ENCODE measurements around the gene GTF2B. TPM values are rescaled to one million over a fixed set of nuclear protein-coding genes. Genes with fewer than 3 reads are reported as not detected.
"Not testable (repeated sequence)": the region's sequence is repeated elsewhere in the genome, so short reads cannot be mapped to it uniquely, and the experiment has no call there.

Gene GTF2B
- total RNA-seq, 1 donor: 36.7 TPM

DNA sequence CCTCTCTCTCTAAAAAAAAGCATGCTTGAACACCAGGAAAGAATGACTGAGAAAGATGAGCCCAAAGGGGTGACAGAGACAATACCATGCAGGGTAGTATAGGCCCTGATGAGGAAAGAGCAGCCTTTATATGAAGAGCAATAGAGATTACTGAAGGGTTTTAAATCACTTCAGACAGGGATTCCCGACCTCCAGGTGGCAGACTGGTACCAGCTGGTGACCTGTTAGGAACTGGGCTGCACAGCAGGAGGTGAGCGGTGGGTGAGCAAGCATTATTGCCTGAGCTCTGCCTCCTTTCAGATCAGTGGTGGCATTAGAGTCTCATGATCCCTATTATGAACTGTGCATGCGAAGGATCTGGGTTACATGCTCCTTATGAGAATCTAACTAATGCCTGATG lies 30.8 kb upstream of the GTF2B start:
- no peak for DNase-seq (ENCODE audit: low read depth)

DNA sequence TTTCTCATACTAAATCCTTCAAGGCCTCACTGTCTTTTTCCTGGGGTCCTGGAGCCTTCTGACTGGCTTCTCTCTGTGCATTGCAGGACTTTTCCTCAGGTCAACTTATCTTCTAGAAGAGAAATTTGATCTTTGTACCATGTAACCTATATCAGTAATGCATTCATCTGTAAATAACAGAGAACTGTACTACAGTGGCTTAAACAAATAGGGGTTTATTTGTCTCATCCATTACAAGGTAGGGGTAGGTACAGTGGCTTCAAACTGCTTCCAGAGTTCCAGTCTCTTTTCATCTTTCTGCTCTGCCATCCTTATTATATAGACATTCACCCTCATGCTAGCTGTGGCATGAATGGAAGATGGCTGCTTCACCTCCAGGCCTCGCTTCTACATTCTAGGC lies 29.5 kb upstream of the GTF2B start:
- no peak for DNase-seq (ENCODE audit: low read depth)
- TF ChIP-seq, protein P1, sequence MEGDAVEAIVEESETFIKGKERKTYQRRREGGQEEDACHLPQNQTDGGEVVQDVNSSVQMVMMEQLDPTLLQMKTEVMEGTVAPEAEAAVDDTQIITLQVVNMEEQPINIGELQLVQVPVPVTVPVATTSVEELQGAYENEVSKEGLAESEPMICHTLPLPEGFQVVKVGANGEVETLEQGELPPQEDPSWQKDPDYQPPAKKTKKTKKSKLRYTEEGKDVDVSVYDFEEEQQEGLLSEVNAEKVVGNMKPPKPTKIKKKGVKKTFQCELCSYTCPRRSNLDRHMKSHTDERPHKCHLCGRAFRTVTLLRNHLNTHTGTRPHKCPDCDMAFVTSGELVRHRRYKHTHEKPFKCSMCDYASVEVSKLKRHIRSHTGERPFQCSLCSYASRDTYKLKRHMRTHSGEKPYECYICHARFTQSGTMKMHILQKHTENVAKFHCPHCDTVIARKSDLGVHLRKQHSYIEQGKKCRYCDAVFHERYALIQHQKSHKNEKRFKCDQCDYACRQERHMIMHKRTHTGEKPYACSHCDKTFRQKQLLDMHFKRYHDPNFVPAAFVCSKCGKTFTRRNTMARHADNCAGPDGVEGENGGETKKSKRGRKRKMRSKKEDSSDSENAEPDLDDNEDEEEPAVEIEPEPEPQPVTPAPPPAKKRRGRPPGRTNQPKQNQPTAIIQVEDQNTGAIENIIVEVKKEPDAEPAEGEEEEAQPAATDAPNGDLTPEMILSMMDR (IDR thresholded peaks at IDR 0.05; ENCODE audit: insufficient read depth, low read length): no peak
- no peak overlapping the region for H3K4me3 ChIP-seq (ENCODE audit: low read depth, low read length)

More for the DNA sequence above, 30.8 kb upstream of the GTF2B start:
- no peak overlapping the region for H3K4me3 ChIP-seq (ENCODE audit: low read depth, low read length)
- TF ChIP-seq, protein P1 (IDR thresholded peaks at IDR 0.05; ENCODE audit: insufficient read depth, low read length): no peak

DNA sequence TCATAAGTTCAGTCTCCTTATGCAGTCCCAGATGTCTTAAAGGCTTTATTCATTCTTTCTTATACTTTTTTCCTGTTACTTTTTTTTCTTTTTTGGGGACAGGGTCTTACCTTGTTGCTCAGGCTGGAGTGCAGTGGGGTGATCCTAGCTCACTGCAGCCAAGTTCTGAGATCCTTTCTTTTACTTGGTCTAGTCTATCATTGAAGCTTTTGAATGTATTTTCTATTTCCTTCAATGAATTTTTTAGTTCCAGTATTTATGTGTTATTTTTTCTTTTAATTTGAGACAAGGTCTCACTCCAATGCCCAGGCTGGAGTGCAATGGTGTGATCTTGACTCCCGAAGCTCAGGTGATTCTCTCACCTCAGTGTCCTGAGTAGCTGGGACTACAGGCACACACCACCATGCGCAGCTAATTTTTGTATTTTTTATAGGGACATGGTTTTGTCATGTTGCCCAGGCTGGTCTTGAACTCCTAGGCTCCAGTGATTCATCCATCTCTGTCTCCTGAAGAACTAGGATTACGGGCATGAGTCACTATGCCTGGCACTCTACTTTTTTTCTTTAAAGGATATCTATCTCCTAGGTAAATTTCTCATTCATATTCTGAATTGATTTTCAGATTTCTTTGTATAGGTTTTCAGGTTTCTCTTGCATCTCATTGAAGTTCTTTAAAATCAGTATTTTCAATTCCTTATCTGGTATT lies 26.1 kb upstream of the GTF2B start:
- H3K4me3 ChIP-seq (ENCODE audit: low read depth, low read length): no peak overlapping the region
- no peak for DNase-seq (ENCODE audit: low read depth)

DNA sequence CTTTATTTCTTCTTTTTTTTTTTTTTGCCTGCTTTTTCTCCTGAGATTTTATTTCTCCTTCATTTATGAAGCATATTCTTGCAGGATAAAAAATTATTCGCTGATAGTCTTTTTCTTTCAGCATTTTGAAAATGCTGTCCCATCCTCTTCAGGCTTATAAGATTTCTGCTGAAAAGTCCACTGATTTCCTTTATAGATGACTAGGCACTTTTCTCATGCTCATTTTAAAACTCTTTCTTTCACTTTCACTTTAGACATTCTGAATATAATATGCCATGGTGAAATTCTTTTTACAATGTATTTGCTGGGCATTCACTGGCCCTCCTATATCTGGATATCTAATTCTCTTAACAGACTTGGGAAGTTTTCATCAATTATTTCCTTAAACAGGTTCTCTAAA lies 25.5 kb upstream of the GTF2B start:
- TF ChIP-seq, protein P1 (IDR thresholded peaks at IDR 0.05; ENCODE audit: insufficient read depth, low read length): no peak
- H3K4me3 ChIP-seq (ENCODE audit: low read depth, low read length): no peak overlapping the region
- DNase-seq (ENCODE audit: low read depth): no peak

More for the DNA sequence above, 26.1 kb upstream of the GTF2B start:
- TF ChIP-seq, protein P1 (IDR thresholded peaks at IDR 0.05; ENCODE audit: insufficient read depth, low read length): no peak

DNA sequence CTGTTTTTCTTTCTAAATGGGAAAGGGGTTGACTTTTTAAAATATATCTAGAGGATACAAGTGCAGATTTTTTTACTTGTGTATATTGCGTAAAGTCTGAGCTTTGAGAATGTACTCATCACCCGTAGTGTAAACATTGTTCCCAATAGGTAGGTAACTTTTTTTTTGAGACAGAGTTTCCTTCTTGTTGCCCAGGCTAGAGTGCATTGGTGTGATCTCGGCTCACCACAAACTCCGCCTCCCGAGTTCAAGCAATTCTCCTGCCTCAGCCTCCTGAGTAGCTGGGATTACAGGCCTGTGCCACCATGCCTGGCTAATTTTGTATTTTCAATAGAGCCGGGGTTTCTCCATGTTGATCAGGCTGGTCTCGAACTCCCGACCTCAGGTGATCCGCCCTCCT lies 20.4 kb upstream of the GTF2B start:
- not testable (repeated sequence) for DNase-seq (ENCODE audit: low read depth); H3K4me3 ChIP-seq (ENCODE audit: low read depth, low read length)

DNA sequence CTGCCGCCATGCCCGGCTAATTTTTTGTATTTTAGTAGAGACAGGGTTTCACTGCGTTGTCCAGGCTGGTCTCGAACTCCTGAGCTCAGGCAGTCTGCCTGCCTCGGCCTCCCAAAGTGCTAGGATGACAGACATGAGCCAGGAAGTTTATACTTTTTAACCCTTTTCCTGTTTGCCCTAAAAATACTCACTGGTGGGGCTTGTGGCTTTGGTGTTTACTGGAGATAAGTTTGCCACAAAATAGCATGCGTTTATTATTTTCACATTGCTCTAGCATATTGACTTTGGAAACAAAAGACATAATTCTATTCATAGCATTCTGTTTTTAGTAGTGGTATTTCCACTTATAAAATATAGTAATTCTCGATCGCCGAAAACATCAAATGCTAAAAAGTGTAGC lies 19.8 kb upstream of the GTF2B start:
- TF ChIP-seq, protein P1 (IDR thresholded peaks at IDR 0.05; ENCODE audit: insufficient read depth, low read length): no peak
- DNase-seq (ENCODE audit: low read depth): no peak
- H3K4me3 ChIP-seq (ENCODE audit: low read depth, low read length): no peak overlapping the region

DNA sequence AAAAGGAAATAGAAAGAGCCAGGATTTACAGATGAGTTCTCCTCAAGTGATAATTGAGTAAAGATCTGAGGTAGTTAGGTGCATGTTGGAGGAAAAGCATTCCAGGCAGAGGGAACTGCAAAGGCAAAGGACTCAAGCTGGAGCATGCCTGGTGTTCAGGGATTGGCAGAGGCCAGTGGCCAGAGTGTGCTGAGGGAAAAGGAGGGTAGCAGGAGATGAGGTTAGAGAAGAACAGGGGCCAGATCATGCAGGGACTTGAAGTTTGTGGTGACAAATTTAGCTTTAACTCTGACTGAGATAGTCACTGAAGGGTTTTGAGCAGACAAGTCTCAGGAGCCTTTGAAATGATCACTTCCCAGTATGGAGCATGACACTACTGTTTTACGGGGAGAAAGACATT lies 19.0 kb upstream of the GTF2B start:
- no peak overlapping the region for H3K4me3 ChIP-seq (ENCODE audit: low read depth, low read length)
- TF ChIP-seq, protein P1 (IDR thresholded peaks at IDR 0.05; ENCODE audit: insufficient read depth, low read length): no peak
- DNase-seq (ENCODE audit: low read depth): no peak
